ENCODE data around the gene SRC.

DNA sequence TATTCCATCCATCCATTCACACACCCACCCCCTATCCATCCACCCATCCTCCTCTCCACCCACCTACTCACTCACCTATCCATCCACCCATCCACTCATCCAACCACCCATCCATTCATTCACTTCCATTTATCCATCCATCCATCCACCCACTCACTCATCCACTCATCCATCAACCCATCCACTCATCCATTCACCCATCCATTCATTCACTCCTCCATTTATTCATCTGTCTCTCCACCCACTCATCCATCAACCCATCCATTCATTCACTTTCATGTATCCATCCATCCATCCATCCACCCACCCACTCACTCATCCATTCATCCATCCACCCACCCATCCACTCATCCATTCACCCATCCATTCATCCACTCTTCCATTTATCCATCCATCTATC is 84.1 kb downstream of the SRC start:
- TF ChIP-seq, protein P1, sequence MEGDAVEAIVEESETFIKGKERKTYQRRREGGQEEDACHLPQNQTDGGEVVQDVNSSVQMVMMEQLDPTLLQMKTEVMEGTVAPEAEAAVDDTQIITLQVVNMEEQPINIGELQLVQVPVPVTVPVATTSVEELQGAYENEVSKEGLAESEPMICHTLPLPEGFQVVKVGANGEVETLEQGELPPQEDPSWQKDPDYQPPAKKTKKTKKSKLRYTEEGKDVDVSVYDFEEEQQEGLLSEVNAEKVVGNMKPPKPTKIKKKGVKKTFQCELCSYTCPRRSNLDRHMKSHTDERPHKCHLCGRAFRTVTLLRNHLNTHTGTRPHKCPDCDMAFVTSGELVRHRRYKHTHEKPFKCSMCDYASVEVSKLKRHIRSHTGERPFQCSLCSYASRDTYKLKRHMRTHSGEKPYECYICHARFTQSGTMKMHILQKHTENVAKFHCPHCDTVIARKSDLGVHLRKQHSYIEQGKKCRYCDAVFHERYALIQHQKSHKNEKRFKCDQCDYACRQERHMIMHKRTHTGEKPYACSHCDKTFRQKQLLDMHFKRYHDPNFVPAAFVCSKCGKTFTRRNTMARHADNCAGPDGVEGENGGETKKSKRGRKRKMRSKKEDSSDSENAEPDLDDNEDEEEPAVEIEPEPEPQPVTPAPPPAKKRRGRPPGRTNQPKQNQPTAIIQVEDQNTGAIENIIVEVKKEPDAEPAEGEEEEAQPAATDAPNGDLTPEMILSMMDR (IDR thresholded peaks at IDR 0.05) = no peak
- no peak for TF ChIP-seq POLR2A (IDR thresholded peaks at IDR 0.05)

Measured in body of pancreas (tissue), 4 donors.